B cell (primary cell): ENCODE measurements around the gene NVL.

Experiments
- EZH2 ChIP-seq: IDR thresholded peaks from 2 replicates; pipeline ENCODE4 v1.6.1; 2012; ENCODE audit warnings: borderline replicate concordance, low read depth, mild to moderate bottlenecking, moderate library complexity, low read length; ENCODE audit not compliant: insufficient read depth, poor library complexity, severe bottlenecking
- TF ChIP-seq, protein P1 (sequence below): fragments of 200-600 bp; IDR thresholded peaks from one replicate; pipeline ENCODE4 v1.8.0; 2022; ENCODE audit warnings: antibody characterized with exemption, mild to moderate bottlenecking

DNA sequence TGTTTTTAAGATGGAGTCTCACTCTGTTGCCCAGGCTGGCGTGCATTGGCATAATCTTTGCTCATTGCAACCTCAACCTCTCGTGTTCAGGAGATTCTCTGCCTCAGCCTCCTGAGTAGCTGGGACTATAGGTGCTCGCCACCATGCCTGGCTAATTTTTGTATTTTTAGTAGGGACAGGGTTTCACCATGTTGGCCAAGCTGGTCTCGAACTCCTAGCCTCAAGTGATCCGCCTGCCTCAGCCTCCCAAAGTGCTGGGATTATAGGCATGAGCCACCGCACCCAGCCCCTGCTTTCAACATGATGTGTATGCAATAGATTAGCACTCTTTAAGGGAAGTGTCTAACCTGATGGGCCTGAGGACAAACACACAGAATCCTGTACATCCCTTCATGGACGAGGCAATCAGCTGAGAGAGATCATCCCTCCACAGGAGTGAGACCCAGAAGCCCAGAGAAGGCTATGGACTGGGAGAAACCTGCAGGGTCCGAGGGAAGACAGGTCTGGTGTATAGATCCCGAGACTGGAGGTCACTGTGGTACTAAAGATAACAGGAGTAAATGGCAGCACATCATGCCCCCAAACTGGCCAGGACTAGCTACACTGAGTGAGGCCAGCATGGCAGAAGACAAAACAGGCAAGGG is 152.5 kb downstream of the NVL start:
- TF ChIP-seq, protein P1, sequence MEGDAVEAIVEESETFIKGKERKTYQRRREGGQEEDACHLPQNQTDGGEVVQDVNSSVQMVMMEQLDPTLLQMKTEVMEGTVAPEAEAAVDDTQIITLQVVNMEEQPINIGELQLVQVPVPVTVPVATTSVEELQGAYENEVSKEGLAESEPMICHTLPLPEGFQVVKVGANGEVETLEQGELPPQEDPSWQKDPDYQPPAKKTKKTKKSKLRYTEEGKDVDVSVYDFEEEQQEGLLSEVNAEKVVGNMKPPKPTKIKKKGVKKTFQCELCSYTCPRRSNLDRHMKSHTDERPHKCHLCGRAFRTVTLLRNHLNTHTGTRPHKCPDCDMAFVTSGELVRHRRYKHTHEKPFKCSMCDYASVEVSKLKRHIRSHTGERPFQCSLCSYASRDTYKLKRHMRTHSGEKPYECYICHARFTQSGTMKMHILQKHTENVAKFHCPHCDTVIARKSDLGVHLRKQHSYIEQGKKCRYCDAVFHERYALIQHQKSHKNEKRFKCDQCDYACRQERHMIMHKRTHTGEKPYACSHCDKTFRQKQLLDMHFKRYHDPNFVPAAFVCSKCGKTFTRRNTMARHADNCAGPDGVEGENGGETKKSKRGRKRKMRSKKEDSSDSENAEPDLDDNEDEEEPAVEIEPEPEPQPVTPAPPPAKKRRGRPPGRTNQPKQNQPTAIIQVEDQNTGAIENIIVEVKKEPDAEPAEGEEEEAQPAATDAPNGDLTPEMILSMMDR, result no peak
- TF ChIP-seq EZH2, result no peak
